GM19025 (cell line): ENCODE data around the gene CELF2.
"Not testable (repeated sequence)": the region's sequence is repeated elsewhere in the genome, so short reads cannot be mapped to it uniquely, and the experiment has no call there.

Experiments used
- ATAC-seq: cut with Tn5 transposase; IDR thresholded peaks from one replicate; pipeline ENCODE4 v1.9.1; 2021; ENCODE audit warnings: mild to moderate bottlenecking, low read depth, moderate library complexity; ENCODE audit not compliant: unreplicated experiment

The CELF2 gene

GRCh38 chr10:11017570-11018431, at the start of gene CELF2:
Gene CELF2, plus strand, starts transcription at chr10:11017872. Its CDS starts 218 bp downstream, at chr10:11018090.
- ATAC-seq: peak; percentile 64

GRCh38 chr10:10968257-10968588, 49.4 kb upstream of the CELF2 start:
- no peak for ATAC-seq

GRCh38 chr10:10973310-10973709, 44.4 kb upstream of the CELF2 start:
- ATAC-seq: no peak

GRCh38 chr10:10975647-10976046, 42.0 kb upstream of the CELF2 start:
- no peak for ATAC-seq

- no peak for ATAC-seq
These were observed 41.0 kb upstream of the CELF2 start for GRCh38 chr10:10976652-10977051.

- no peak for ATAC-seq
These were observed 40.3 kb upstream of the CELF2 start for GRCh38 chr10:10977226-10977956.

GRCh38 chr10:10977978-10978377, 39.7 kb upstream of the CELF2 start:
- no peak for ATAC-seq

- no peak for ATAC-seq
These were observed 32.3 kb upstream of the CELF2 start for GRCh38 chr10:10985361-10985760.

- ATAC-seq: no peak
These were observed 31.1 kb upstream of the CELF2 start for GRCh38 chr10:10986606-10987005.

GRCh38 chr10:10987111-10987510, 30.6 kb upstream of the CELF2 start:
- ATAC-seq: no peak

- no peak for ATAC-seq
These were observed 28.0 kb upstream of the CELF2 start for GRCh38 chr10:10989669-10990068.

GRCh38 chr10:10991144-10991543, 26.5 kb upstream of the CELF2 start:
- no peak for ATAC-seq

- ATAC-seq: no peak
These were observed 25.6 kb upstream of the CELF2 start for GRCh38 chr10:10992072-10992471.

GRCh38 chr10:10992961-10993714, 24.5 kb upstream of the CELF2 start:
- ATAC-seq: no peak

- ATAC-seq: no peak
These were observed 23.9 kb upstream of the CELF2 start for GRCh38 chr10:10993785-10994184.

- no peak for ATAC-seq
These were observed 23.3 kb upstream of the CELF2 start for GRCh38 chr10:10994360-10994759.

GRCh38 chr10:10995120-10995519, 22.6 kb upstream of the CELF2 start:
- no peak for ATAC-seq

GRCh38 chr10:10996966-10997620, 20.6 kb upstream of the CELF2 start:
- no peak for ATAC-seq

- not testable (repeated sequence) for ATAC-seq
These were observed 18.2 kb upstream of the CELF2 start for GRCh38 chr10:10999501-10999900.

- no peak for ATAC-seq
These were observed 15.2 kb upstream of the CELF2 start for GRCh38 chr10:11002485-11002884.

GRCh38 chr10:11002916-11003315, 14.8 kb upstream of the CELF2 start:
- no peak for ATAC-seq
